ENCODE measurements around the gene HDDC2.

The HDDC2 gene

GRCh38 chr6:125301435-125302391, at the start of gene HDDC2:
Gene HDDC2 (minus strand): TSS chr6:125301967. CDS start chr6:125301932, 35 bp downstream.
- peak; percentile 41 for DNase-seq (ENCODE audit: low read depth)

DNA sequence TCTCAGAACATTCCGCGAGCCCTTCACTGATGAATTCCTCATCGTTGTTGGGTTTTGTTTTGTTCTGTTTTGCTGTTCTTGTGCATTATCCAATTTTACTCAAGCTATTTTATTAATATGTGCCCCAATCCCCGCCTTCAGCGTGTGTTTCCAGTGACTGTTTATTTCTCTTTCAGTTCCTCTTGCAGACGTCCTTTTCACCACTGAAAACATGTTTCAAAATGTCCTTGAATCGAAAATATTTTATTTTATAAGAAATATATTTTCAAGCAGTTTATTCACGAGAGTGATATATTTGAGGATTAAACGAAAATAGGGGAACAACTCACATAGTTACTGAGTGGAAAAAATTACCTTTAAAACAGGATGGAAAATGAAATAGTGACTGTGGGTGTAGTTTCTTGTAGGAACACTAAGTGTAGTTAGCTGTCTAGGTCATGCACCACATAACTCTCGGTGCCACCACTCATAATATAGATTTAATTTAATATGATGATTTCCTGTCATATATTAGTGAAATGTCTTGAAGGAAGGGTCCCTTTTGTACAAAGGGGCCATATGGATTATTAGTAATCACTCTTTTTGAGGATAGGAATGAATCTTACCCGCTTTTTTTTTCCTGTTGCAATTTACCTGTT, 45.3 kb upstream of the HDDC2 start:
- no peak for DNase-seq (ENCODE audit: low read depth)

DNA sequence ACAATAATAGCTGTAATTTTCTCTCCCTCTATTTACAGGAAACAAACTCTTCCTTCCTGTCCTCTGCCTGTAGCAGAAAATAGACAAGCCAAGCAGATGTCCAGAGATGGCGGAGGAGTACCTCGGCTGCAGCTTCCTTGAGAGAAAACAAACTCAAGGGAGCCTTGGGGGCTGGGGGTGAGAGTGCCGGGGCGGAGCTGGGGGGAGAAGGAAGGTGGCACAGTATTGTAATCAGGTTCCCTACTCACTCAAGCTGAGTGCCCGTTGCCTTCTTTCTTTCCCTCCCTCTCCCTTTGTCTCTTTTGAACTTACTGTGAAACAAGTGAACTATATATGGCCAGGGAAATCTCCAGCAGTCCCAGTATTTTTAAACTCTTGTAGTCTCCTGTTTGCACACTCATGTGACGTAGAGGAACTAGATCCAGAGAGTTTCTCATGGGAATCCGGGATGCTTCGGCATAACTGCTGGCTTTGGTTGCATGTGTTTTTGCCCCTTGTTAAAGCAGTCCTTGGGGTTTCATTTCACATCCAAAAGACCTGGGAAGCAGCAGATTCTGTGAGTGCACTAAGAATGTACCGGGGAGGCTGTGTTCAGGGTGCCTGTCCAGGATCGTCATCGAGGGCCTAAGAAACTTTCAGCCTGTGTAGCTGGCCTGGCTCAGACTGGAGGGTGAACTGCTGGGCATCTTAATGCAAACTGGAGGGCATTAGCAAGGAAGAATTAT, 44.6 kb upstream of the HDDC2 start:
- DNase-seq (ENCODE audit: low read depth): no peak

DNA sequence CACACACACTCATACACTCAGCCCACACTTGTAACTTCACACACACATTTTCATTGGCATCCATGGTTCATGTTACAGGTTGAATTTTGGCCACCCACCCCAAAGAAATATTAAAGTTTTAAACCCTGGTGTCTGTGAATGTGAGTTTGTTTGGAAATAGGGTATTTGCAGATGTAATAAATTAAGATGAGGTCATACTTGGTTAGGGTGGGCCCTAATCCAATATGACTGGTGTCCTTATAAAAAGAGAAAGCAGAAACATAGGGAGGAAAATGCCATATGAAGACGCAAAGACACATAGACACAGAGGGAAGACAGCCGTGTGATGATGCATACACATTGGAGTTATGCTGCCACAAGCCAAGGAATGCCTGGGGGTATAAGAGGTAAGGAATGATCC, 39.7 kb upstream of the HDDC2 start:
- no peak for DNase-seq (ENCODE audit: low read depth)

DNA sequence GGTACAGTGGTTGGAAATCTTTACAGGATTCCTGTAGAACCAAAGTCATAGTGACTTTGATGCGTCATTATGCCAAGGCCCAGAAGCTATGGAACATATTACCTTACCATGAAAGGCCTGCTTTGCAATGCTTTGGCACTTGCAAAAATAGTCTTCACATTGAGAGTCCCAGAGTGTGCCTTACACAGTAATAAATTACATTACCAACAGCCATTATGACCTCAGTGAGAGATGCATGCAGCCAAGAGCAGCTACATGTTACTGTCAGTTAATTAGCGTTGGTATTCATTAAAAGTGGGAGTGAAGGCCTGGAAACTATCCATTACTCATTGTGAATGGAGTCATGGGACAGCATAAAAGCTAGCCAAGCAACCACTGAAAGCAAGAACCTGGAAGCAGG, 39.2 kb upstream of the HDDC2 start:
- DNase-seq (ENCODE audit: low read depth): no peak

DNA sequence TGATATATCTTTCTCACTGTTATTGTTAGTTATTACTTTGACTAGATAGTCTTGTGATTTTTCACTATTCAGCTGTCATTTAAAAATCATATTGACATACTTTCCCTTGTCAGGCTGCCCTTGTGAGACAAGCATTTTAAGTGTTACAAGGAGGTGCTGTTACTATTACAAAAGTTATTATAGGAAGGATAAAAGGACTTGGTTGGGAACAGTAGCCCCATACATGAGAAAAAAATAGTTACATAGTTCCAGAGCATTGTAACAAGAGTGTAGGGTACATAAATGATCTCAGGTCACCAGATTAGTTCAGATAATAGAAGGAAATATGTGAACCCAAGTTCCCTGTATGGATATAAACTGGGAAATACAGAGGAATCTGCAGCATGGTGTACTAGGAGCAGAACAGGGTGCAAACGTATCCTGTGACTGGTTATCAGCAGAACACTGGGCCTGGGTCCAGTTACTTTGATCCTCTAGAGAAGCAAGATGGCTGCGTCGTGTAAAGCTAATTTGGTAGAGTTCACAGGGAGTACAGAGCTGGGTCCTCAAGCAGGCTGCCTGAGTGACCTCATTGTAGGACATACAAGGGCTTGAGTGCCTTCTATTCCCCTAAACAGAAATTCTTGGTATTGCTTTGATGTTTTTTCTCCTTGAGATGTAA, 38.5 kb upstream of the HDDC2 start:
- DNase-seq (ENCODE audit: low read depth): no peak

- DNase-seq (ENCODE audit: low read depth): peak; percentile 31
These were observed 37.9 kb upstream of the HDDC2 start for GRCh38 chr6:125339653-125340052.

- no peak for DNase-seq (ENCODE audit: low read depth)
These were observed 36.6 kb upstream of the HDDC2 start for GRCh38 chr6:125338381-125338780.

DNA sequence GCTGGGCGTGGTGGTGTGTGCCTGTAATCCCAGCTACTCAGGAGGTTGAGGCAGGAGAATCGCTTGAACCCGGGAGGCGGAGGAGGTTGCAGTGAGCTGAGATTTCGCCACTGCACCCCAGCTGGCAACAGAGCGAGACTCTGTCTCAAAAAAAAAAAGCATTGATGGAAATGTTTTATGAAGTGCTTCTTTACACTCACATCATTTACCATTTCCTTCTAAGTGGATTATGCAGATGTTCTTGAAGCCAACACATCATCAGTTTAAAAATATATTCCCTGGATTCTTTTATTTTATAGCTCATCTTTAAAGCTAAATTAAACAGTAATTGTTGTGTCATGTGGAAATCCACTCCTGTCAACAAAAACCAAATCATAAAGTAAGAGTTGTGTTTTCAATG, 35.9 kb upstream of the HDDC2 start:
- no peak for DNase-seq (ENCODE audit: low read depth)

DNA sequence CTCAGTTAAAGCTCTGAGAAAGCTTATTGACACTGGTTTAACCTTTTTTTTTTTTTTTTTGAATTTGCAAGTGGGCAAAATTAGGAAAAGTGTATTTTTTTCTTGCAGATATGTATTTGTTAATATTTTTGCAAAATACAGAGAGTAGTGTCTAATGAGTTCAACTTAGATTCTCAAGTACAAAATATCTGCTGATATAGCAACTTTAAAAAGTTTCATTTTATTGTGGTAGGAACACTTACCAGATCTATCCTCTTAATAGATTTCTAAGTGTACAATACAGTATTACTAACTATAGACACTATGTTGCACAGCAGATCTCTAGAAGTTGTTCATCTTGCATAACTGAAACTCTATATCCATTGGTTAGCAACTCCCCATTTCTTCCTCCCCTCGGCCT, 30.9 kb upstream of the HDDC2 start:
- DNase-seq (ENCODE audit: low read depth): no peak

GRCh38 chr6:125325586-125325985, 23.8 kb upstream of the HDDC2 start:
- no peak for DNase-seq (ENCODE audit: low read depth)

DNA sequence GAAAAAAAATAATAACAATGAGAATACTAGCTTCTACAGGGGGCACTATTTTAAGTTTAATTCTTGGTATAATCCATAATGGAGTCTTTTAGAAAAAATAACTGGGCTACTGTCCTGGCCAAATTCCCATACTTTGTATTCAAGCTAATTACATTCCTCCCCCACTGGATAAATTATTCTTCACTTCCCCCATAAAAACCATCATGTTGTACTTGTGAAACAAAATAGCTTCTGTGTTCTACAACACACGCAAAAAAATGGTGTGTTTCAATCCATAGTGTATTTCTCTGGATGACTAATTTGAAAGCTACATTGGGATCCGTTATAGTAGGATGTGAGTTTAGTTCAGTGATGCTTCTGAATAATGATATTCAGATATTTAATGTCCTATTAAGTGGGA, 21.6 kb upstream of the HDDC2 start:
- no peak for DNase-seq (ENCODE audit: low read depth)

GRCh38 chr6:125316621-125317020, 14.9 kb upstream of the HDDC2 start:
- DNase-seq (ENCODE audit: low read depth): no peak

DNA sequence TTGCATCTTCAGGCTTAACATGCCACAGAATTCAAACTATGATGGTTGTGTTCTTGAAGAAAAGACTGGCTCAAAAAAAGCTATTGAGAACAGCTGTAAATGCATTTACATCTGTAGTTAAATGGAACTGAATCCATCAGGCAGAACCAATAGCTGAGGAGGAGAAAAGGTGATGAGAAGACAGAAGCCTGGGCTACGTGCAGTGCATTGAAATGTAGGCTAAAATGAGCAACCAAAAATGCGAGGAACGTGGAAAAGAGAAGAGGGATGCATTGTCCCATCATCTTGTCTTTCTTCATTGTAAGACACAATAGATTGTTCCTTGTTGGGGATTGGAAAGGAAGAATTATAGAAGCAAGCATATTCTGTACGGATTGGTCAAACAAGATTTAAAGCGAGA, 13.8 kb upstream of the HDDC2 start:
- no peak for DNase-seq (ENCODE audit: low read depth)

GRCh38 chr6:125314009-125314581, 12.3 kb upstream of the HDDC2 start:
- peak; percentile 59 for DNase-seq (ENCODE audit: low read depth)

DNA sequence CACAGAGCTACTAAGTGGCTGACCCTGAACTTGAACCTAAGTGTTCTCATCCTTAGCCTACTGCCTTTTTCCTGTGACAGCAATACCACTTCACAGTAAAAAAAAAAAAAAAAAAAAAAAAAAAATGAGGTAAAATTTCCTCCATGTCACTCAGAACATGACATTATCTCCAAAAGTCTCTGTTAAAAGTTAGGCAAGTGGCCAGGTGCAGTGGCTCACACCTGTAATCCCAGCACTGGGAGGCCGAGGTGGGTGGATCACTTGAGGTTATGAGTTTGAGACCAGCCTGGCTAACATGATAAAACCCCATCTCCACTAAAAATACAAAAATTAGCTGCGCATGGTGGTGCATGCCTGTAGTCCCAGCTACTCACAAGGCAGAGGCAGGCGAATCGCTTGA, 11.2 kb upstream of the HDDC2 start:
- no peak for DNase-seq (ENCODE audit: low read depth)

DNA sequence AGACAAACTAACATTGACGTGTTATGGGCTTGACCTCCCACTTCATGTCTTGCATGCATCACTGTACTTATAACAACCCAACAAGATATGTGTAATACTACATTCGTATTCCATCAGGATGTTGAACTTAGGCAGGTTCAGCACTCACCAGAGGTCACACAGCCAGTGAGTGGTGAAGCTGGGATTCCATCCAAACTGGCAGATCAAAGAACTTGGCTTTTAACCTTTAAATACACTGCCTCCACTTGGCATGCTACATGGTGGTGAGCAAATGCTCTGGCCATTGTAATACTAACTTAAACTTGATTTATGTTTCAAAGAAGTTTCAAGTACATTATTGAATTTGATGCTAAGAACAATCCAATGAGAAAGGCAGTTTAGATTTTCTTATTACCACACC, 10.7 kb upstream of the HDDC2 start:
- DNase-seq (ENCODE audit: low read depth): no peak

GRCh38 chr6:125310994-125311649, 9.4 kb upstream of the HDDC2 start:
- peak; percentile 38 for DNase-seq (ENCODE audit: low read depth)

DNA sequence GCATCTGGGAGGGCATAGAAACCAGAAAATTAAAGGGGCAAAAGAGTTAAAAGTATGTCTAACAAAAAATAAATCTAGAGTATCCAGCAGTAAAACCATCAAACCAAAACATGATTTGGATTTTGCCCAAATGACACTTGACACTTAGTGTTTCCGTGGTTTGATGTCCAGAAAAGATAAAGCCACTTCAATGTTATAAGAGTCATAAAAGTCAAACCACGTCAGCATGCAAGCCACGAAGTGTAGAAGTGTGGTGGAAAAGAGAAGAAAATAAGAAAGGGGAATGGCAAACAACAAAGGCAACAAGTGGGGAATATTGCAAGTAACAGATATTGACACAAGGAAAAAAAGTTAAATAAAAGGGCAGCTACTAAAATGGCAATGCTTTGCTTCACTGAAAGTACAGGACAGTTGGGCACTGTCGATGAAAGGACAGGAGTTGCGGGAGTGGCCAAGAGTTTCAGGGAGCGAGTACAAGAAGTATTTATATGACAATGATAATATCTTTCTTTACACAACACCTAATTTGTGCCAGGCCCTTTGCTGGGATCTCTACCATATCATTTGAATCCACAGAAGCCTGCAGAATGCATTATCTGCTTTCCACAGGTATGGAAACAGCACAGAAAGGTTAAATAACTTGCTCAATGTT, 6.3 kb upstream of the HDDC2 start:
- DNase-seq (ENCODE audit: low read depth): no peak

GRCh38 chr6:125307150-125307838, 5.5 kb upstream of the HDDC2 start:
- no peak for DNase-seq (ENCODE audit: low read depth)

Data from stromal cell of bone marrow (primary cell).